Measurements from ENCODE around the gene LILRA6.
"Not testable (repeated sequence)": the region's sequence is repeated elsewhere in the genome, so short reads cannot be mapped to it uniquely, and the experiment has no call there.

Gene LILRA6

GRCh38 chr19:54279406-54279962, 36.9 kb upstream of the LILRA6 start:
- no peak for DNase-seq (ENCODE audit: extremely low spot score)
- ChIA-PET POLR2A (no interaction called here), CTCF (no interaction called here)
- TF ChIP-seq SUZ12 (IDR thresholded peaks at IDR 0.05) (no peak), CTBP1 (IDR thresholded peaks at IDR 0.05; ENCODE audit: borderline replicate concordance) (no peak), TARDBP (IDR thresholded peaks at IDR 0.05) (no peak), SP1 (IDR thresholded peaks at IDR 0.05) (no peak), NFRKB (IDR thresholded peaks at IDR 0.05) (no peak), BHLHE40 (IDR thresholded peaks at IDR 0.05; ENCODE audit: borderline replicate concordance) (no peak), LEF1 (IDR thresholded peaks at IDR 0.05; ENCODE audit: borderline replicate concordance) (no peak), FOXK2 (IDR thresholded peaks at IDR 0.05) (no peak), L3MBTL2 (conservative IDR thresholded peaks at IDR 0.05) (no peak), ZNF384 (IDR thresholded peaks at IDR 0.05) (no peak), HDGF (IDR thresholded peaks at IDR 0.05; ENCODE audit: borderline replicate concordance) (no peak)

DNA sequence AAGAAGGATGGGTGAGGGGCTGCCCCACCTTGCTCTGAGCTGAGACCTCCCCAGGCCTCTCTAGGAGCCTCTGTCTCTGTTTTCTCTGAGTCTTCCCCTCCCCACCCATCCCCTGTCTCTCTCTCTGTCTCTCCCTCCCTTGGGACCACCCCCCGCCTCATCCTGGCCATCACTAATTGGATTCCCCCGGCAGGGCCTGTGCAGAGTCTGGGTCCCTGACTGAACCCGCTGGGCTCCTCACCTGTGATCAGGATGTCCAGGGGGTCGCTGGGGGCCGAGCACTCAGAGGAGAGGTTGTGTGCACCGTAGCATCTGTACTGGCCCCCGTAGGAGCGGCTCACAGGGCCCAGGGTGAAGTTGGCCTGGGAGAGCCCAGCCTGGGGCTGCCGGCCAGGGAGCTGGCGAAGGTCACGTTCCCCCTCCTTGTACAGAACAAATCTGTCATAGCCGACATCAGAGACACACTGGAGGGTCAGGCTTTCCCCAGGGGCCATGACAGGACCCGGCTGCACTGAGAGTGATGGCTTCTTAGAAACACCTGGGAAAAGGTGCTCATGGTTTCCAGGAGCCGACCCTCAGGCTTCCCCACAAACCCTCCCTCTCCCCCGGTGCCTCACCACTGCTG, 36.1 kb upstream of the LILRA6 start:
- DNase-seq (ENCODE audit: extremely low spot score); POLR2A ChIA-PET; CTCF ChIA-PET: not testable (repeated sequence)

GRCh38 chr19:54278056-54278455, 35.5 kb upstream of the LILRA6 start:
- DNase-seq (ENCODE audit: extremely low spot score); POLR2A ChIA-PET; CTCF ChIA-PET: not testable (repeated sequence)

DNA sequence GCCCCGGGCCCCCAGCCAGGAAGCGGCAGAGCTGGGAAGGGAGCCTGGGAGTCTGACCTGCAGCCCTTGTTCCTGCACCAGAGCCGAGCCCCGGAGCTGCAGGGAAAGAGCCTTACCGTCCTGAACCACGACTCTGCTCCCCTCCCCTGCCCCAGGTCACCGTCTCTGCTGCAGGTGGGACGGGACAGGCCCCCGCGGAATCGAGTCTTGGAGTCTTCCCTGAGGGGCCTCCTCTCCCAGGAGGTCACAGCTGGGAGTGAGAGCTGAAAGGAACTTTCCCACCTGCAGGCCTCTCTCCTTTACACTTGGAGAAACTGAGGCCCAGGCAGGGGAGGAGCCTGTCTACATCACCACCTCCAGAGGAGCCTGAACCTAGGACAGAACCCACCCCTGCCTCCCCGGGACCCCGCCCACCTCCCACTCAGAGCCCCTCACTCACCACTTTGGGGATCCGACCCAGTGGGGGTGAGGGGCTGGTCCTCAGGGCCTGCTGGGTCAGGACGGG, 34.6 kb upstream of the LILRA6 start:
- POLR2A ChIA-PET; CTCF ChIA-PET; DNase-seq (ENCODE audit: extremely low spot score): not testable (repeated sequence)

DNA sequence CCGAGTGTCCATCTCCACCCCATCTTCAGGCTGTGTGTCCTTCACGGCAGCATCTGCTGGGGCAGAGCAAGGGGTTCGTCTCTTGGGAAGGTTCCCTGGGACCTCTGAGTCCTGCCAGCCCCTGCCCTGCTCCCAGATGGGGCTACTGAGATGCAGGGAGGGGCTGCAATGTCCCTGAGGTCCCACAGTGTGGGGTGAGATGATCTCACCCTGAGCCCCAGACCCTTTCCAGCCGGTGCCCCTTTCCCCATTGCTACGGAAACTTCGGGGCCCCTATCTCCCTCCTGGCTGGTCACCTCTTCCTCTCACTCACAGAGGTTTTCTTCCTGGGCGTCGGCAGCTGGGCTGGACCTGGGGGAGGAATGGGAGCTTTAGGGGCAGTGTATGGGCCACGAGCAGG, 33.4 kb upstream of the LILRA6 start:
- CTCF ChIA-PET: no interaction called here
- POLR2A ChIA-PET: no interaction called here
- TF ChIP-seq LEF1 (IDR thresholded peaks at IDR 0.05; ENCODE audit: borderline replicate concordance) (no peak), SP1 (IDR thresholded peaks at IDR 0.05) (no peak)
- no peak for DNase-seq (ENCODE audit: extremely low spot score)

- POLR2A ChIA-PET; DNase-seq (ENCODE audit: extremely low spot score); CTCF ChIA-PET: not testable (repeated sequence)
These were observed 31.9 kb upstream of the LILRA6 start for GRCh38 chr19:54274516-54274915.

DNA sequence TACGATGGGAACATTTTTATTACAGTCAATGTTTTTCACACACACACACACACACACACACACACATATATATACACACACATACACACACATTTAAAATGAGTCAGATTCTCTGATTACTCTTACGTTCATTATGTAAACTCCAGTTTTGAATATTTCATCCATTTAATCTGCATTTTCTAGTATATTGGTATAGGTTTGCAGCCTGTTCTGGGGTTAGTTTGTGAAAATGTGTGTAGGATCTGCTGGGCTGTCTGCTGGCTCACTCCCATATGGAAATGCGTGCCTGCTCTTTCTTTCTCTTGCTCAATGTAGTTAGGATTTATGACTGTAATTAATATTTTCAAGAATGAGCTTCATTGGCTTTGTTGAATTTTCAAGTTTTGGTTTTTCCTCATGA, 31.2 kb upstream of the LILRA6 start:
- ChIA-PET POLR2A (no interaction called here), CTCF (no interaction called here)
- TF ChIP-seq CTBP1 (IDR thresholded peaks at IDR 0.05; ENCODE audit: borderline replicate concordance) (no peak), L3MBTL2 (conservative IDR thresholded peaks at IDR 0.05) (no peak), LEF1 (IDR thresholded peaks at IDR 0.05; ENCODE audit: borderline replicate concordance) (no peak), TARDBP (IDR thresholded peaks at IDR 0.05) (no peak), FOXK2 (IDR thresholded peaks at IDR 0.05) (no peak), ARNT (IDR thresholded peaks at IDR 0.05) (no peak), SP1 (IDR thresholded peaks at IDR 0.05) (no peak), SUZ12 (IDR thresholded peaks at IDR 0.05) (no peak)
- no peak for DNase-seq (ENCODE audit: extremely low spot score)

GRCh38 chr19:54272181-54272580, 29.6 kb upstream of the LILRA6 start:
- DNase-seq (ENCODE audit: extremely low spot score); CTCF ChIA-PET; POLR2A ChIA-PET: not testable (repeated sequence)

- CTCF ChIA-PET; DNase-seq (ENCODE audit: extremely low spot score); POLR2A ChIA-PET: not testable (repeated sequence)
These were observed 29.0 kb upstream of the LILRA6 start for GRCh38 chr19:54271587-54271986.

- POLR2A ChIA-PET: no interaction called here
- DNase-seq (ENCODE audit: extremely low spot score): no peak
- no peak for TF ChIP-seq FOXA1 (IDR thresholded peaks at IDR 0.05)
- TF ChIP-seq L3MBTL2 (conservative IDR thresholded peaks at IDR 0.05): no peak
- no peak for TF ChIP-seq PKNOX1 (IDR thresholded peaks at IDR 0.05)
- TF ChIP-seq SUZ12 (IDR thresholded peaks at IDR 0.05): no peak
- TF ChIP-seq BHLHE40 (IDR thresholded peaks at IDR 0.05; ENCODE audit: borderline replicate concordance): no peak
- TF ChIP-seq HDGF (IDR thresholded peaks at IDR 0.05; ENCODE audit: borderline replicate concordance): no peak
- no peak for TF ChIP-seq ARNT (IDR thresholded peaks at IDR 0.05)
- TF ChIP-seq LEF1 (IDR thresholded peaks at IDR 0.05; ENCODE audit: borderline replicate concordance): no peak
- no peak for TF ChIP-seq ZNF384 (IDR thresholded peaks at IDR 0.05)
- no peak for TF ChIP-seq FOXK2 (IDR thresholded peaks at IDR 0.05)
- no peak for TF ChIP-seq CTBP1 (IDR thresholded peaks at IDR 0.05; ENCODE audit: borderline replicate concordance)
- no peak for TF ChIP-seq ELF4 (IDR thresholded peaks at IDR 0.05)
- TF ChIP-seq FOXM1 (IDR thresholded peaks at IDR 0.05; ENCODE audit: borderline replicate concordance): no peak
- no peak for TF ChIP-seq SP1 (IDR thresholded peaks at IDR 0.05)
- no peak for TF ChIP-seq NFRKB (IDR thresholded peaks at IDR 0.05)
- TF ChIP-seq TARDBP (IDR thresholded peaks at IDR 0.05): no peak
- CTCF ChIA-PET: no interaction called here
These were observed 28.5 kb upstream of the LILRA6 start for GRCh38 chr19:54271106-54271505.

Data from HEK293T (cell line).